SU-DHL-6 (cell line): ENCODE results near the gene CBFA2T3.

Source experiments
- CTCF ChIP-seq: fragments of 200-600 bp; sonication (generic); IDR thresholded peaks from one replicate; pipeline ENCODE4 v1.5.1; 2017; ENCODE audit warnings: antibody characterized with exemption, mild to moderate bottlenecking, low read length, moderate library complexity; ENCODE audit not compliant: insufficient read depth, poor library complexity, severe bottlenecking
- EZH2phosphoT487 ChIP-seq: fragments of 200-600 bp; sonication (generic), shearing (Covaris generic); conservative IDR thresholded peaks from 2 replicates; pipeline ENCODE4 v1.6.1; 2018; ENCODE audit warnings: mild to moderate bottlenecking, antibody characterized with exemption, low read length, moderate library complexity, mixed read lengths

DNA sequence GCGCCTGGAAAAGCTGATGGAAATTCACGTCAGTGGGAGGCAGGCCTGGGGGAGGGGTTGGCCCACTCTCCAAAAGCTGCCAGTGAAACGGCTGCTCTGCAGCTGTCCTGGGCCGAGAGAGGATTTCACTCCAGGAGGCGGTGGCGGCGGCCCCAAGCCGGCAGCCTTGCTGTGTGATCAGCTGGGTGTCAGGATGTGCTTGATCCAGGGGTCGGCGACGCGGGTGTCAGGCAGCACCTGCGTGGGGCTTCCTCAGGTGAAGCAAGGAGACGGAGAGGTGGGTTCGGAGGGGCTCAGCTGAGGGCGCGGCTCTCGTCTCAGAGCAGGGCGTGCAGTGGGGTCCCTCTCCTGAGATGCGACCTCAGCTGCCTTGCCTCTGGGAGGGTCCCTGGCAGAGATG, 7.0 kb downstream of the CBFA2T3 start:
- TF ChIP-seq CTCF (no peak), EZH2phosphoT487 (no peak)
